Body of pancreas (tissue), 4 donors: Measurements from ENCODE around the gene SLC27A2. TPM values are rescaled to one million over a fixed set of nuclear protein-coding genes. Genes with fewer than 3 reads are reported as not detected.

Source experiments
- ATAC-seq: fragments of 150-250 bp; one replicate; pipeline ENCODE4 v1.9.1; 2016
- DNase-seq, 4 donors: peaks; one replicate each; pipeline ENCODE4 v3.0.0-alpha.2; 2019
- H3K27ac ChIP-seq, 4 donors: fragments of 200-600 bp; sonication (generic); 1 replicate in 3 of 4; 2 replicates in 1 of 4; pipeline versions ENCODE4 v1.5.1 to v1.6.1; 2016 to 2019; ENCODE audit warnings: mild to moderate bottlenecking in 1 of 4, mixed read lengths in 1 of 4, moderate library complexity in 1 of 4
- H3K27me3 ChIP-seq, 2 donors: fragments of 200-600 bp; sonication (generic); one replicate each; pipeline ENCODE4 v1.6.0; 2016; ENCODE audit warnings: mild to moderate bottlenecking in 1 of 2
- H3K36me3 ChIP-seq, 2 donors: fragments of 200-600 bp; sonication (generic); replicated peaks in 1 of 2; 2 replicates each; pipeline ENCODE4 v1.5.1; 2016; ENCODE audit warnings: low read depth in 2 of 2; ENCODE audit not compliant: insufficient read depth in 1 of 2
- H3K4me1 ChIP-seq: fragments of 200-600 bp; sonication (generic); one replicate; pipeline ENCODE4 v1.6.0; 2016
- H3K4me3 ChIP-seq, 2 donors: fragments of 200-600 bp; sonication (generic); 1 replicate in 1 of 2; 2 replicates in 1 of 2; pipeline ENCODE4 v1.5.1; 2016 to 2019
- H3K9me3 ChIP-seq, 3 donors: fragments of 200-600 bp; sonication (generic); 1 replicate in 2 of 3; 2 replicates in 1 of 3; pipeline ENCODE4 v1.5.1; 2016
- CTCF ChIP-seq, 7 experiments: fragments of 450-650 bp in 4 of 7; fragments of 200-600 bp in 3 of 7; sonication (generic) in 3 of 7; IDR thresholded peaks; one replicate each; pipeline ENCODE4 v1.5.1; 2016 to 2019; ENCODE audit warnings: antibody characterized with exemption in 7 of 7
- POLR2A ChIP-seq, 3 donors: fragments of 450-650 bp; IDR thresholded peaks; one replicate each; pipeline ENCODE4 v1.6.1; 2016; ENCODE audit warnings: antibody characterized with exemption in 3 of 3, mild to moderate bottlenecking in 2 of 3
- WGBS, 2 donors: methylation state at CpG; one replicate each; pipeline ENCODE4 v1.1.5; 2017; 5-methylcytosine and 5-hydroxymethylcytosine counted together
- intact Hi-C: fragments of 100-400 bp; cut with DNase I; formaldehyde crosslinking; loops from one replicate; pipeline ENCODE4 v1.15.1; 2023
- total RNA-seq, 2 donors: library from RNA; depleted of rRNA; stranded (reverse); fragments of >200 nt; gene quantifications; one replicate each; pipeline ENCODE4 v1.1.0, GENCODE V29; 2016

SLC27A2 gene
- total RNA-seq, 2 donors from 2014 or later = 3.9 to 4.6 TPM

GRCh38 chr15:50244153-50244552 is 62.2 kb downstream of the SLC27A2 start:
- 93 to 100% methylated on average over 1 of the region's 1 CpG for WGBS, 2 donors
- no peak overlapping the region for H3K4me3 ChIP-seq
- intact Hi-C loops = no loop called here
- ATAC-seq = no peak
- DNase-seq = no peak
- no peak overlapping the region for H3K27ac ChIP-seq
- no peaks in the 10 kb centered on the region for H3K4me1 ChIP-seq
- no peaks in the 10 kb centered on the region for H3K36me3 ChIP-seq
- TF ChIP-seq CTCF (IDR thresholded peaks at IDR 0.05) (no peak), POLR2A (IDR thresholded peaks at IDR 0.05) (no peak)
- H3K27me3 ChIP-seq = no peaks in the 10 kb centered on the region
- no peaks in the 10 kb centered on the region for H3K9me3 ChIP-seq

- DNase-seq = no peak
- Histone ChIP-seq H3K27ac (no peak overlapping the region), H3K27me3 (no peaks in the 10 kb centered on the region), H3K4me1 (no peaks in the 10 kb centered on the region), H3K9me3 (no peaks in the 10 kb centered on the region), H3K36me3 (no peaks in the 10 kb centered on the region), H3K4me3 (no peak overlapping the region)
- intact Hi-C loops = no loop called here
- ATAC-seq = no peak
- TF ChIP-seq CTCF (IDR thresholded peaks at IDR 0.05) = no peak
- TF ChIP-seq POLR2A (IDR thresholded peaks at IDR 0.05) = no peak
- 56 to 62% methylated on average over 2 of the region's 2 CpGs for WGBS, 2 donors
Measured at GRCh38 chr15:50244959-50245624, 63.1 kb downstream of the SLC27A2 start.

DNA sequence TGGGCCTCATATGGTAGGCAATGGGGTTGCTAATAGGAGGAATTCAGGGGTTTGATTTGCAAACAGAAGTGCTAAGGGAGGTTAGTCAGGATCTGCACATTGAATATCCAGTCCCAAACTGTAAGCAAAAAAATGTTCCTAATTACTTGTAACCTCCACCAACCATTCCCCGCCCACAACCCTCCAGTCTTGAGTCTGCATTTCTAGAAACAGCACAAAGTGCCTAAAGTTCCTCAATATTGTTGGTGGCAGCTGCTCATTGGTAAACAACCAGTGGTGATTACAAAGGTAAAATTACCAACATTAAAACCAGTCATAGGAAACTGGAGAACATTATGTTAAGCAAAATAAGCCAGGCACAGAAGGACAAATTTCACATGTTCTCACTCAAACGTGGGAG is 64.6 kb downstream of the SLC27A2 start:
- Histone ChIP-seq H3K4me3 (no peak overlapping the region), H3K9me3 (no peaks in the 10 kb centered on the region), H3K36me3 (no peaks in the 10 kb centered on the region), H3K4me1 (no peaks in the 10 kb centered on the region), H3K27ac (no peak overlapping the region), H3K27me3 (no peaks in the 10 kb centered on the region)
- DNase-seq (no peak), ATAC-seq (no peak)
- TF ChIP-seq CTCF (IDR thresholded peaks at IDR 0.05) (no peak), POLR2A (IDR thresholded peaks at IDR 0.05) (no peak)
- WGBS, 2 donors = 83 to 87% methylated on average over 2 of the region's 2 CpGs
- intact Hi-C loops = no loop called here

- H3K27ac ChIP-seq = no peak overlapping the region
- ATAC-seq (no peak), DNase-seq (peak in 2 of 4 donors; percentile 9 to 21)
- TF ChIP-seq POLR2A (IDR thresholded peaks at IDR 0.05) = no peak
- no peak for TF ChIP-seq CTCF (IDR thresholded peaks at IDR 0.05)
- no peaks in the 10 kb centered on the region for H3K27me3 ChIP-seq
- no peak overlapping the region for H3K4me3 ChIP-seq
- intact Hi-C loops = no loop called here
- WGBS, 2 donors = 78 to 85% methylated on average over 12 to 14 of the region's 14 CpGs
- H3K36me3 ChIP-seq = no peaks in the 10 kb centered on the region
- no peaks in the 10 kb centered on the region for H3K4me1 ChIP-seq
- no peaks in the 10 kb centered on the region for H3K9me3 ChIP-seq
Measured at GRCh38 chr15:50247819-50248655, 66.0 kb downstream of the SLC27A2 start.
